Ishikawa (cell line): ENCODE measurements around the gene SLC23A2.

ENCODE experiments used
- CEBPB ChIP-seq: IDR thresholded peaks from 2 replicates; pipeline ENCODE4 v1.6.1; 2012
- CREB1 ChIP-seq: IDR thresholded peaks from 2 replicates; pipeline ENCODE4 v1.6.1; 2012; ENCODE audit warnings: low read depth
- EGR1 ChIP-seq: IDR thresholded peaks from 2 replicates; pipeline ENCODE4 v1.6.1; 2012
- EP300 ChIP-seq: IDR thresholded peaks from 2 replicates; pipeline ENCODE4 v1.6.1; 2012; ENCODE audit warnings: borderline replicate concordance
- FOXM1 ChIP-seq: IDR thresholded peaks from 2 replicates; pipeline ENCODE4 v1.6.1; 2012; ENCODE audit warnings: low read depth, borderline replicate concordance
- MAX ChIP-seq: IDR thresholded peaks from 2 replicates; pipeline ENCODE4 v1.6.1; 2012
- NFIC ChIP-seq: IDR thresholded peaks from 2 replicates; pipeline ENCODE4 v1.6.1; 2012
- RAD21 ChIP-seq: IDR thresholded peaks from 2 replicates; pipeline ENCODE4 v1.6.1; 2012; ENCODE audit warnings: low read depth
- REST ChIP-seq: IDR thresholded peaks from 2 replicates; pipeline ENCODE4 v1.6.1; 2012; ENCODE audit warnings: low read depth, mild to moderate bottlenecking
- TAF1 ChIP-seq: IDR thresholded peaks from 2 replicates; pipeline ENCODE4 v1.6.1; 2012; ENCODE audit warnings: low read depth, mild to moderate bottlenecking
- TCF12 ChIP-seq: IDR thresholded peaks from 2 replicates; pipeline ENCODE4 v1.6.1; 2012; ENCODE audit warnings: low read depth
- TEAD4 ChIP-seq: IDR thresholded peaks from 2 replicates; pipeline ENCODE4 v1.6.1; 2012
- YY1 ChIP-seq: IDR thresholded peaks from 2 replicates; pipeline ENCODE4 v1.6.1; 2012; ENCODE audit warnings: low read depth
- ZBTB7A ChIP-seq: IDR thresholded peaks from 2 replicates; pipeline ENCODE4 v1.6.1; 2012; ENCODE audit warnings: low read depth
- TF ChIP-seq, protein P1 (sequence below): IDR thresholded peaks from 2 replicates; pipeline ENCODE4 v1.6.1; 2012

SLC23A2 gene

DNA sequence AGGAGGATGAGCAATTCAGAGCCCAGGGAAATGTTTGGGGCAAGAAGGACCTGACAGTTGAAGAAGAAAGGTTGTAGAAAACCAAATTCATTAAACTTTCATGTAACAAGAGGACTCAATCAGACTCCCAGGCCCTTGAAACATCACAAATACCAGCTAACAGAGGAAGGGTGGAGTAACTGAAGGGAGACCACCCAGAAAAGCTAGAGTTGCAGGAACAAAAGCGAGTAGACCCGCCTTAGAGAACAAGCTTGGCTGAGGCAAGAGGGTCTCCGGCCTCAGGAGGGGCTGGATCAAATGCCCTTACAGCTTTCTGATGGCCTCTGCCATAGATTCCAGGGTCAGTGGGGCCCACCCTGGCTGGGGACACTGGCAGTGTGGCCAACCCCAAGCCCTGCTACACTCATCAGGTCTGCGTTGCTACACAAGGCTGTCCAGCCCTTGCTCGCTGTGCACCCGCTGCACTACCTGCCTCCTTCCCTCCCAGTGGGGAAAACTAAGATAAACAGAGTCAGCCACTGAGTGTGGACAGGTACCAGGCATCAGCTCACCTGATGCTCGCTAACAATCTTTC, 110.0 kb downstream of the SLC23A2 start:
- TF ChIP-seq EP300: no peak
- TF ChIP-seq EGR1: no peak
- no peak for TF ChIP-seq TCF12
- TF ChIP-seq CEBPB: no peak
- TF ChIP-seq CREB1: no peak
- TF ChIP-seq FOXM1: no peak
- no peak for TF ChIP-seq RAD21
- TF ChIP-seq NFIC: no peak
- no peak for TF ChIP-seq MAX
- TF ChIP-seq YY1: no peak
- TF ChIP-seq, protein P1, sequence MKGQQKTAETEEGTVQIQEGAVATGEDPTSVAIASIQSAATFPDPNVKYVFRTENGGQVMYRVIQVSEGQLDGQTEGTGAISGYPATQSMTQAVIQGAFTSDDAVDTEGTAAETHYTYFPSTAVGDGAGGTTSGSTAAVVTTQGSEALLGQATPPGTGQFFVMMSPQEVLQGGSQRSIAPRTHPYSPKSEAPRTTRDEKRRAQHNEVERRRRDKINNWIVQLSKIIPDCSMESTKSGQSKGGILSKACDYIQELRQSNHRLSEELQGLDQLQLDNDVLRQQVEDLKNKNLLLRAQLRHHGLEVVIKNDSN: no peak
- no peak for TF ChIP-seq TAF1
- TF ChIP-seq TEAD4: no peak
- no peak for TF ChIP-seq REST
- no peak for TF ChIP-seq ZBTB7A

GRCh38 chr20:4889446-4889845, 111.9 kb downstream of the SLC23A2 start:
- TF ChIP-seq EP300: no peak
- no peak for TF ChIP-seq NFIC
- TF ChIP-seq TCF12: no peak
- no peak for TF ChIP-seq EGR1
- TF ChIP-seq YY1: no peak
- TF ChIP-seq CREB1: no peak
- TF ChIP-seq MAX: no peak
- no peak for TF ChIP-seq CEBPB
- TF ChIP-seq, protein P1: no peak
- TF ChIP-seq RAD21: no peak
- no peak for TF ChIP-seq TAF1
- TF ChIP-seq TEAD4: no peak
- no peak for TF ChIP-seq ZBTB7A
- TF ChIP-seq REST: no peak

DNA sequence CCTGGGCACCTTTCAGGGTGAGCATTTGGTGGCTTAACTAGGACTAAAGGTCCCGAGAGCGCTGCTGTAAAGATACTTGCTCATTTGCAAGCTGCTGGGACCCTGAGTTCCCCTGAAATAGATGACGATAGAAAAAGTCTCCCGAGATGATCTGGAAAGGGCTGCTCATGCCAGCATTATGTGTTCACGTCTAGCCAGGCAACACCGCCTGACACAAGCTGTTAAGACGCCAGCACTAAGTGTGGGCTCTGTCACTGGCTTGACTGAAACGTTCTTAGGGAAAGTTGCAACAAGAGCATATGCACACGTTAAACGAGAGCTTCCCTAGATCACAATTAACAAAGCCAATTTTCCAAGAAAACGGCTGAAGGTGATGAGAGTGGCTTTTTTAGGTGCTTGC, 113.7 kb downstream of the SLC23A2 start:
- TF ChIP-seq TEAD4: no peak
- TF ChIP-seq NFIC: no peak
- no peak for TF ChIP-seq EGR1
- TF ChIP-seq MAX: no peak
- no peak for TF ChIP-seq ZBTB7A

GRCh38 chr20:4886771-4887527, 114.4 kb downstream of the SLC23A2 start:
- TF ChIP-seq YY1 (no peak), REST (peak; percentile 50; the same call in 1 of the 2 replicates)
